ENCODE results near the gene VN1R2.
"Not testable (repeated sequence)": the region's sequence is repeated elsewhere in the genome, so short reads cannot be mapped to it uniquely, and the experiment has no call there.

VN1R2 gene

DNA sequence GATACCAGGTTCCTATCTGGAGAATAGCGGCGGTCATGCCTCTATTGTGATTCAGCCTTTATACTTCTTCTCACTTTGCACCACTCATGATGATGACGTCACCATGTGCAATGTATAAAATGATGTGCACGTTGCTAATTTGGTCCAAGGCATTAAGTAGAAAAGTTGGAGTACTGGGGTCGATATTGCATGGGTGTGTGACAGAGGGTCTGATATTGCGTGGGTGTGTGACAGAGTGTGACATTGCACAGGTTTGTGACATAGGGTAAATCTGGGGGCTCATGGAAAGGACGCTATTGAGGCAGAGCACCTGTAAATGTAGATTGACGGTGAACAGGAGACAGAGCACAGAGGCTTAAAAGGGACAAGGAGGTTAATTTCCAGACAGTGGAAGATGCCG is 14.0 kb downstream of the VN1R2 start:
- H3K4me3 ChIP-seq (replicated peaks; ENCODE audit: low read depth, low read length): no peak overlapping the region
- no peak for DNase-seq (ENCODE audit: low read depth)
- TF ChIP-seq, protein P1, sequence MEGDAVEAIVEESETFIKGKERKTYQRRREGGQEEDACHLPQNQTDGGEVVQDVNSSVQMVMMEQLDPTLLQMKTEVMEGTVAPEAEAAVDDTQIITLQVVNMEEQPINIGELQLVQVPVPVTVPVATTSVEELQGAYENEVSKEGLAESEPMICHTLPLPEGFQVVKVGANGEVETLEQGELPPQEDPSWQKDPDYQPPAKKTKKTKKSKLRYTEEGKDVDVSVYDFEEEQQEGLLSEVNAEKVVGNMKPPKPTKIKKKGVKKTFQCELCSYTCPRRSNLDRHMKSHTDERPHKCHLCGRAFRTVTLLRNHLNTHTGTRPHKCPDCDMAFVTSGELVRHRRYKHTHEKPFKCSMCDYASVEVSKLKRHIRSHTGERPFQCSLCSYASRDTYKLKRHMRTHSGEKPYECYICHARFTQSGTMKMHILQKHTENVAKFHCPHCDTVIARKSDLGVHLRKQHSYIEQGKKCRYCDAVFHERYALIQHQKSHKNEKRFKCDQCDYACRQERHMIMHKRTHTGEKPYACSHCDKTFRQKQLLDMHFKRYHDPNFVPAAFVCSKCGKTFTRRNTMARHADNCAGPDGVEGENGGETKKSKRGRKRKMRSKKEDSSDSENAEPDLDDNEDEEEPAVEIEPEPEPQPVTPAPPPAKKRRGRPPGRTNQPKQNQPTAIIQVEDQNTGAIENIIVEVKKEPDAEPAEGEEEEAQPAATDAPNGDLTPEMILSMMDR (IDR thresholded peaks at IDR 0.05; ENCODE audit: low read length, missing control alignments): no peak

DNA sequence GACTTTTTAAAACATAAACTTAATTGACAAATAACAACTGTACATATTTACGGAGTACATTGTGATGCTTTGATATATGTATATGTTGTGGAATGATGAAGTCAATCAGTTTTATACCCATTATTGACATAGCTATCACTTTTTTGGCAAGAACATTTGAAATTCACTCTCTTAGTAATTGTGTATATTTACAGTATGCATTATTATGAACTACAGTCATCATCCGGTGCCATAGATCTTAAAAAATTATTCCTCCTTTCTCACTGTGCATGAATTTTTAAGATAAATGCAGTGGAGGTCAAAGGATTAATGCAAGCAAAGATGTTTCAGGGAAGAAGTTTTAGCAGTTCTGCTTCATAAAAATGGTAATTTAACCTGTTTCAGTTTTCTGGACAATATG is 17.4 kb downstream of the VN1R2 start:
- TF ChIP-seq, protein P1 (IDR thresholded peaks at IDR 0.05; ENCODE audit: low read length, missing control alignments): no peak
- no peak overlapping the region for H3K4me3 ChIP-seq (replicated peaks; ENCODE audit: low read depth, low read length)
- no peak for DNase-seq (ENCODE audit: low read depth)

DNA sequence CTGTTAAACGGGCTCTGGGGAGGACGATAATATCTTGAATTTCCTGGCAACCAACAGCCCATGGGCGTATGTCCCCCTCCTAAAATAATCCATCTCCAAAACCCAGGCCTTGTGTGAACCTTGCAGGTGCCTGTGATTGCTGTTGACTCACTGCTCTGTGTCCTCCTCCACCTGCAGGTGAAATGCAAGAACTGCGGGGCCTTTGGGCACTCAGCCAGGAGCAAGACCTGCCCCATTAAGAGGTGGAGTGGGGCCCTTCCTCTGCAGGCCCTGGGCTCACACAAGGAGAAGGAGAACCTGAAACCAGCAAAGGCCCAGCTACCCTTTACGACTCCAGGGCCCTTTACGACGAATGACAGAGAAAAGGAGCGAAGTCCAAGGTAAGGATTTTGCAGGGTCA is 23.9 kb downstream of the VN1R2 start:
- H3K4me3 ChIP-seq (replicated peaks; ENCODE audit: low read depth, low read length); DNase-seq (ENCODE audit: low read depth): not testable (repeated sequence)

DNA sequence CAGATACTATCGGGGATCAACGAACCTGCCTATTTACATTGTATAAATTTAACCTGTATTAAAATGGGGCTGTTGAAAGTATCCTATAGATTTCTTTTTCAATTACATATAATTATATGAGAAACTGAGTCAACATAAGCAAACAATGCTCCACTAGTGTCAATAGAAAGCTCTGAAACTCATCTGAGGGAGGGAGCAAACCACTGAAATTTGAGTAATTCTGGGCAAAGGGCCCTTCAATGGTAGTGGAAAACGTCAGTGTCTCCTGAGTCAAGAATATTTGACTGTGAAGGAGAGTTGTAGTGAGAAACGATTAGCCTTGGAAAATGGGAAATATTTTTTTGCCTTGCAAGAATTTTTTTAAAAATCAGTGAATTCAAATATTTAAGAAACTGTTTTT is 27.0 kb downstream of the VN1R2 start:
- H3K4me3 ChIP-seq (replicated peaks; ENCODE audit: low read depth, low read length): no peak overlapping the region
- TF ChIP-seq, protein P1 (IDR thresholded peaks at IDR 0.05; ENCODE audit: low read length, missing control alignments): no peak
- DNase-seq (ENCODE audit: low read depth): no peak

DNA sequence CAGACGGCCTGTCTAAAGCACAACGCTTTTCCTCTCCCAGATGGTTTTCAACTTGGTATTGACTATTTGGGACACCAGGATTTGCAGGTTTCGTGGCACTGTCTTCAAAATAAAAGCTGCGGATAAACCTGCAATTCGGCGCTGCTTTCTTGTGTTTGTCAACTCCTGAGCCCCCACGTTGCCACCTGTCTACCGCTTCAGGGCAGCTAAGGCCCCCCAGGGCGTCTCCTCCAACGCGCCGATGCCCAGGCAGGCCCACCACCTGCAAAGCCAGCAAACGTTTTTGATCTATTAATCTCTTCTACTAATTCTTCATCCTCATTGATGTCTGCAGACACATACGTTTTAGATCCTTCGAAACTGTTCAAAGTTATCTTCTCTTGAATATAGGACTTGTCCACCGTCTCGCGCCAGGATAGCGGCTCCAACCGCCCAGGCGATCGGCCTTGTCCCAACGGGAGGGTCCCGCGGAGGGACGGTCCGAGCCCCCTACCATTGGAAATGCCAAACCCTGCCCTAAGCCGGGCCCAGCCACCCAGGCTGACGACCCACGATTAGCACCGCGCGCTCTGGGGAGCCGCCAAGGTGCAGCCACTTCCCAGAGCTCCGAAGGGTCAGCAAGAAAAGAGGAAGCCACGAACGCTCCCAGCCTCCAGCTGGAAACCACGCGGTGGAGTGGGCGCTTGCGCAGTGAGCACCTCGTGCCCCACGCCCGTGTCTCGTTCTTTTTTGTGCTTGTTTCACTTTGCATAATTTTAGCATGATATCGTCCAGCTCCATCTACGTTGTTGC is 32.9 kb downstream of the VN1R2 start:
- DNase-seq (ENCODE audit: low read depth): no peak
- no peak overlapping the region for H3K4me3 ChIP-seq (replicated peaks; ENCODE audit: low read depth, low read length)
- TF ChIP-seq, protein P1 (IDR thresholded peaks at IDR 0.05; ENCODE audit: low read length, missing control alignments): no peak

DNA sequence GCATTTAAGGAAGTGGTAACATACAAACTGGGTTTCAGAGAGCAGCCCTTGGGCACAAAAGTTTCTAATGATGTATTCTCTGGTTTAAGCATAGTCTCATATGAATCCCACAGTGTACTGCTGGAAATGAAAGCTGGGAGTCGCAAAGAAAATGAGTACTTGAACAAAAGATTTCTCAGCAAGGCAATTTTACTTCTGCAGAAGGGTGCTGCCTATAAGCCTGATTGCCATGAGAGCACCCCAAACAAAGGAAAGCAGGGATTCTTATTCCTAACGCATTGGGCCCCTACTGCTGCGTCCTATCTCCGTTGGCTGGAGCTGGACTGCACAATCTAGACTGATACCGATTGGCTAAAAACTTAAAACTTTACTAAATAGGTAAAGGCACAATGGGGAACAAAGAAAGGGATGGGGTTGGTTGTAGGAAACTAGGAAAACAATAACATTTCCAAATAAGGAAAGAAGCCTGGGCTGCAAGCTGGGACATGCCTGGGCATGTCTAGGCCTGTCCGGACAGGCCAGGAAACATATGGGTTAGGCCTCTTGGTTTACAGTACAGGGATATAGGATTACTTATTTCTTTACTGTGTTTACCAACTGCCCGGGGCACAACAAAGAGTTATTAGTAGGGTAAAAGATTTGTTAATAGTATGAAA is 36.8 kb downstream of the VN1R2 start:
- no peak for DNase-seq (ENCODE audit: low read depth)
- TF ChIP-seq, protein P1 (IDR thresholded peaks at IDR 0.05; ENCODE audit: low read length, missing control alignments): no peak

DNA sequence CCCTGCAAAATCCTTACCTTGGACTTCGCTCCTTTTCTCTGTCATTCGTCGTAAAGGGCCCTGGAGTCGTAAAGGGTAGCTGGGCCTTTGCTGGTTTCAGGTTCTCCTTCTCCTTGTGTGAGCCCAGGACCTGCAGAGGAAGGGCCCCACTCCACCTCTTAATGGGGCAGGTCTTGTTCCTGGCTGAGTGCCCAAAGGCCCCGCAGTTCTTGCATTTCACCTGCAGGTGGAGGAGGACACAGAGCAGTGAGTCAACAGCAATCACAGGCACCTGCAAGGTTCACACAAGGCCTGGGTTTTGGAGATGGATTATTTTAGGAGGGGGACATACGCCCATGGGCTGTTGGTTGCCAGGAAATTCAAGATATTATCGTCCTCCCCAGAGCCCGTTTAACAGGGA is 43.2 kb downstream of the VN1R2 start:
- DNase-seq (ENCODE audit: low read depth): not testable (repeated sequence)

More for the DNA sequence above, 36.8 kb downstream of the VN1R2 start:
- no peak overlapping the region for H3K4me3 ChIP-seq (replicated peaks; ENCODE audit: low read depth, low read length)

DNA sequence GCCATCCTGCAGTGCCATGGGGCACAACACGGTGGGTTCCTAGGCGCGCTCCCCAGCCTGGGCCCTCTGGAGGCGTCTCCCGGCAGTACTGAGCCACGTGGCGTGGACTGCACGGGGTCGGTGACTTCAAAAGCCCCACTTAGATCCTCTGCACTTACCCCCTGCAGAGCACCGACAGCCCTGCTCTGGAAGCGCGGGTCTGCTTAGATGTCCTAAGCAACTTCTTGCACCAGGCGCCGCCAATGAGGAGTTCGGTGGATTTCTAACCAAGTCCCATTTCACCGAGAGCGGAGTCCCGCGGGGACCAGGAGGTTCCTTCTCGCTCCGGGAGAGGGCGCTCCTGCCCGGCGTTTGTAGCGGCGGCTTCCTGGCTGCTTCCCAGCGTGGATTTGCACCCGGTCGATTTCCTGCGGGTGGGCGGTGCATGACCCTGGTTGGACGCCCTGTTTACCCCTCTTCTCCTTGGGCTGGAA is 50.3 kb downstream of the VN1R2 start:
- no peak overlapping the region for H3K4me3 ChIP-seq (replicated peaks; ENCODE audit: low read depth, low read length)
- TF ChIP-seq, protein P1 (IDR thresholded peaks at IDR 0.05; ENCODE audit: low read length, missing control alignments): peak; percentile 24
- peak; percentile 22 for DNase-seq (ENCODE audit: low read depth)

More for the DNA sequence above, 43.2 kb downstream of the VN1R2 start:
- H3K4me3 ChIP-seq (replicated peaks; ENCODE audit: low read depth, low read length): not testable (repeated sequence)

Data from fibroblast of pulmonary artery (primary cell).